ENCODE data around the gene TM9SF3. TPM values are rescaled to one million over a fixed set of nuclear protein-coding genes. Genes with fewer than 3 reads are reported as not detected.
A peak's percentile ranks its signal among the peaks of the same experiment; 100 is the strongest.

TM9SF3 gene
- total and polyA plus RNA-seq, 2 experiments from 2014 or later, result 141 to 186 TPM

DNA sequence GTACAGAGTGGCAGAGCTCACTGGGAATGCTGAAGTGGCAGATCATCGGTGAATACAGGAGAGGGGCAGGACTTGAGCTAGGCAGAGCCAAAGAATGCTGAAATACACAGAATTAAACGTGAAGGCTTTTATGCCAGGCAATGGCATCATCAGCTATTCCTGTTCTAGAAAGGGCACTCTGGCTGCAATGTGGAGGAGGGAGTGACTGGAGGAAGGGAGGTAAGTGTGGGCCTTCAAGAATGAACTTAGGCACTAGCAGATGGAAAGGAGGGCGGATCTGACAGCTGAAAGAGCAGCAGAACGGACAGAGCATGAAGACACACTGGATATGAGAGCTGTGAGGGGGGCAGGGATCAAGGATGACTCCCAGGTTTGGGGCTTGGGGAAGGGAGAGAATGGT, 12.0 kb upstream of the TM9SF3 start:
- peaks cover 18% of the 10 kb centered on the region for H3K4me1 ChIP-seq (ENCODE audit: insufficient read depth)
- no peaks in the 10 kb centered on the region for H3K36me3 ChIP-seq (replicated peaks; ENCODE audit: insufficient read depth, low read depth)
- no peak overlapping the region for H3K27ac ChIP-seq
- H3K9me3 ChIP-seq (ENCODE audit: low read depth), result no peaks in the 10 kb centered on the region
- TF ChIP-seq, protein P1, sequence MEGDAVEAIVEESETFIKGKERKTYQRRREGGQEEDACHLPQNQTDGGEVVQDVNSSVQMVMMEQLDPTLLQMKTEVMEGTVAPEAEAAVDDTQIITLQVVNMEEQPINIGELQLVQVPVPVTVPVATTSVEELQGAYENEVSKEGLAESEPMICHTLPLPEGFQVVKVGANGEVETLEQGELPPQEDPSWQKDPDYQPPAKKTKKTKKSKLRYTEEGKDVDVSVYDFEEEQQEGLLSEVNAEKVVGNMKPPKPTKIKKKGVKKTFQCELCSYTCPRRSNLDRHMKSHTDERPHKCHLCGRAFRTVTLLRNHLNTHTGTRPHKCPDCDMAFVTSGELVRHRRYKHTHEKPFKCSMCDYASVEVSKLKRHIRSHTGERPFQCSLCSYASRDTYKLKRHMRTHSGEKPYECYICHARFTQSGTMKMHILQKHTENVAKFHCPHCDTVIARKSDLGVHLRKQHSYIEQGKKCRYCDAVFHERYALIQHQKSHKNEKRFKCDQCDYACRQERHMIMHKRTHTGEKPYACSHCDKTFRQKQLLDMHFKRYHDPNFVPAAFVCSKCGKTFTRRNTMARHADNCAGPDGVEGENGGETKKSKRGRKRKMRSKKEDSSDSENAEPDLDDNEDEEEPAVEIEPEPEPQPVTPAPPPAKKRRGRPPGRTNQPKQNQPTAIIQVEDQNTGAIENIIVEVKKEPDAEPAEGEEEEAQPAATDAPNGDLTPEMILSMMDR (IDR thresholded peaks at IDR 0.05; ENCODE audit: poor library complexity), result no peak
- no peak for TF ChIP-seq EZH2phosphoT487 (IDR thresholded peaks at IDR 0.05; ENCODE audit: low read depth, severe bottlenecking, unreplicated experiment)
- TF ChIP-seq EZH2 (IDR thresholded peaks at IDR 0.05; ENCODE audit: borderline replicate concordance), result no peak
- H4K20me1 ChIP-seq (ENCODE audit: insufficient read depth, poor library complexity, severe bottlenecking), result no peaks in the 10 kb centered on the region
- DNase-seq (ENCODE audit: low spot score), result no peak
- no peak overlapping the region for H3K4me2 ChIP-seq
- no peaks in the 10 kb centered on the region for H3K79me2 ChIP-seq
- H2AFZ ChIP-seq, result no peak overlapping the region
- WGBS (ENCODE audit: low lambda C conversion rate, missing lambda C conversion rate), result 80% methylated on average over 4 of the region's 4 CpGs
- no peaks in the 10 kb centered on the region for H3K27me3 ChIP-seq
- no peak overlapping the region for H3K4me3 ChIP-seq
- H3K9me2 ChIP-seq (replicated peaks; ENCODE audit: insufficient read depth), result no peaks in the 10 kb centered on the region

DNA sequence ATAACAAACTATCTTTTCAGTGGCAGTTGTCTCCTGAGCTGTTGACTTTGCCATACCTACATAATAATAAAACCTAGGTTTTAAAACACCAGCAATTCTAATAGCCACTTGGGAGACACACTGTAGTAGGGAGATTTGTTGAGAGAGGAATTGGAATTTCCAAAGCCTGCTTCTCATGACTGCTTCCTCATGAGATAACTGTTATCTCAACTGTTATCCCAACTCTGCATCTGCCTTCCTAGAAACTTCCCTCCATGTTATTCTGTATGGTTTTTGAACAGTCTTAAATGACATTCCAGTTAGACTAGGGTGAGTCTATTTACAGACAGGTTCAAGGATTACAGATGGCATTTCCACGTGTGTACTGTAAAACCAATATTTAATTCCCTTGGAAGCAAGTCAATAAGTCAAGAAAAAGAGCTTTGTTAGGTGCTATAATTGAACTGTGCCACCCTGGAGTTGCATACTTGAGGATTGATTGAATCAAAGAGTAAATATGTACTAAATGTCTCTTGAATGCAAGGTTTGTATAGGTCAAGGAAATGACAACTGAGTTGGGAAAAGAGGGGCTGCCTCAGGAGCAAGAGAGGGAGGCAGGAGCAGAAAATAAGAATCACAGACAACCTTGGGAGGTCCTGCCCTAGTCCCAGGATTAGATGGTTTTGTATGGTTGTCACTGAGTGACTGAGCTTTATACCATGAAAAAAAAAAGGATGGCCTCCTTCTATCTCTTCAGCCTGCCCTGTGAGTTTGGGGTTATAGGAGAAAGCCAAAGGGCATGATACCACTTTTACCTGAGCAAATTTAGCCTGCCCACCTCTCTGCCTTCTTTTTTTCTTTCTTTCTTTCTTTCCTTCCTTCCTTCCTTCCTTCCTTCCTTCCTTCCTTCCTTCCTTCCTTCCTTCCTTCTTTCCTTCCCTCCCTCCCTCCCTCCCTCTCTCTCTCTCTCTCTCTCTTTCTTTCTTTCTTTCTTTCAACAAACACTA, 9.9 kb upstream of the TM9SF3 start:
- Histone ChIP-seq H3K4me1 (ENCODE audit: insufficient read depth) (peaks cover 18% of the 10 kb centered on the region), H3K27ac (peak overlapping the region; percentile 45), H3K36me3 (replicated peaks; ENCODE audit: insufficient read depth, low read depth) (no peaks in the 10 kb centered on the region), H4K20me1 (ENCODE audit: insufficient read depth, poor library complexity, severe bottlenecking) (no peaks in the 10 kb centered on the region), H3K9me2 (replicated peaks; ENCODE audit: insufficient read depth) (no peaks in the 10 kb centered on the region), H3K4me2 (no peak overlapping the region), H3K4me3 (no peak overlapping the region), H3K27me3 (no peaks in the 10 kb centered on the region), H2AFZ (no peak overlapping the region), H3K79me2 (no peaks in the 10 kb centered on the region), H3K9me3 (ENCODE audit: low read depth) (no peaks in the 10 kb centered on the region)
- WGBS (ENCODE audit: low lambda C conversion rate, missing lambda C conversion rate), result 21% methylated on average over 1 of the region's 1 CpG
- TF ChIP-seq, protein P1 (IDR thresholded peaks at IDR 0.05; ENCODE audit: poor library complexity), result no peak
- TF ChIP-seq EZH2phosphoT487 (IDR thresholded peaks at IDR 0.05; ENCODE audit: low read depth, severe bottlenecking, unreplicated experiment) (no peak), EZH2 (IDR thresholded peaks at IDR 0.05; ENCODE audit: borderline replicate concordance) (no peak)
- DNase-seq (ENCODE audit: low spot score), result no peak

DNA sequence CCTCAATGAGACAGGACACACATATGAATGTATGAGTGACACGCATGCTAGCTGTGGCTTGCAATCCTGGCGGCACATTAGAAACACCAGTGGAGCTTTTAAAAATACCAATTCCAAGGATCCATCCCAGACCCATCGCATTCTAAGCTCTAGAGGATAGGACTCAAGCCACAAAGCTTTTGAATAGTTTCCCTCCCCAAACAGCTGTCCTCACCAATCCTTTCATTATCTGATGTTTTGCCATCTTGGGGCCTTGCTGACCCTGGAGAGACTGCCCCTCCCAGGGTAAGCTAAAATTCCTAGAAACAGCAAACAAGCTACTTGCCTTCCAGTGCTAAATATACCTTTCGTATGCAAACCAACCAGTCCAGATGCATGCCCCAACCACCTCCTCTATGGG, 8.9 kb upstream of the TM9SF3 start:
- Histone ChIP-seq H3K4me3 (no peak overlapping the region), H2AFZ (no peak overlapping the region), H3K79me2 (no peaks in the 10 kb centered on the region), H4K20me1 (ENCODE audit: insufficient read depth, poor library complexity, severe bottlenecking) (no peaks in the 10 kb centered on the region), H3K27me3 (no peaks in the 10 kb centered on the region), H3K27ac (peak overlapping the region; percentile 45), H3K4me2 (no peak overlapping the region), H3K4me1 (ENCODE audit: insufficient read depth) (peaks cover 18% of the 10 kb centered on the region), H3K36me3 (replicated peaks; ENCODE audit: insufficient read depth, low read depth) (no peaks in the 10 kb centered on the region), H3K9me2 (replicated peaks; ENCODE audit: insufficient read depth) (no peaks in the 10 kb centered on the region), H3K9me3 (ENCODE audit: low read depth) (no peaks in the 10 kb centered on the region)
- 93% methylated on average over 4 of the region's 4 CpGs for WGBS (ENCODE audit: low lambda C conversion rate, missing lambda C conversion rate)
- no peak for TF ChIP-seq EZH2phosphoT487 (IDR thresholded peaks at IDR 0.05; ENCODE audit: low read depth, severe bottlenecking, unreplicated experiment)
- TF ChIP-seq EZH2 (IDR thresholded peaks at IDR 0.05; ENCODE audit: borderline replicate concordance), result no peak
- TF ChIP-seq, protein P1 (IDR thresholded peaks at IDR 0.05; ENCODE audit: poor library complexity), result no peak
- no peak for DNase-seq (ENCODE audit: low spot score)
